SK-N-SH (cell line): Measurements from ENCODE around the gene SEMA3A. TPM values are rescaled to one million over a fixed set of nuclear protein-coding genes. Genes with fewer than 3 reads are reported as not detected.

ENCODE experiments used
- CTCF ChIA-PET: fragments of 300-600, 350-600 bp; formaldehyde crosslinking; extraction: SDS; loops from one replicate; lab custom pipeline; 2021; lab: Yijun Ruan, JAX
- POLR2A ChIA-PET: fragments of 350-600 bp; sonication (Branson Sonifier 250); formaldehyde crosslinking; extraction: SDS; loops from one replicate; lab custom pipeline; 2020; ENCODE audit warnings: antibody characterized with exemption, inconsistent platforms; lab: Yijun Ruan, JAX
- DNase-seq: peaks from one replicate; pipeline ENCODE4 v3.0.0; 2012
- H2AFZ ChIP-seq: fragments of 200-600 bp; sonication (generic); 2 replicates; pipeline ENCODE4 v1.8.1; 2016; ENCODE audit warnings: antibody characterized with exemption, mild to moderate bottlenecking, low read depth
- H3F3A ChIP-seq: fragments of 200-600 bp; sonication (generic); replicated peaks from 2 replicates; pipeline ENCODE3; 2016; ENCODE audit warnings: antibody characterized with exemption, mild to moderate bottlenecking; ENCODE audit not compliant: insufficient read depth
- H3K27ac ChIP-seq, 2 experiments: fragments of 200-500 bp in 1 of 2; fragments of 200-600 bp in 1 of 2; sonication (Bioruptor generic) in 1 of 2; sonication (generic), shearing (Covaris generic) in 1 of 2; 2 replicates each; pipeline versions ENCODE4 v1.5.1 to v1.6.1; 2014 to 2016; ENCODE audit warnings: low read depth in 2 of 2, inconsistent platforms in 1 of 2, low read length in 1 of 2, mild to moderate bottlenecking in 1 of 2, mixed read lengths in 1 of 2
- H3K27me3 ChIP-seq: fragments of 200-600 bp; sonication (generic), shearing (Covaris generic); 2 replicates; pipeline ENCODE4 v1.6.1; 2016; ENCODE audit warnings: mixed run types; ENCODE audit not compliant: insufficient read depth
- H3K36me3 ChIP-seq, 2 experiments: fragments of 200-500 bp in 1 of 2; fragments of 200-600 bp in 1 of 2; sonication (Bioruptor generic) in 1 of 2; sonication (generic) in 1 of 2; replicated peaks in 1 of 2; 2 replicates each; pipeline versions ENCODE3 to v1.5.1; 2014 to 2016; ENCODE audit warnings: low read length in 1 of 2, mild to moderate bottlenecking in 1 of 2; ENCODE audit not compliant: insufficient read depth in 2 of 2, control insufficient read depth in 1 of 2
- H3K4me1 ChIP-seq, 2 experiments: fragments of 200-500 bp in 1 of 2; fragments of 200-600 bp in 1 of 2; sonication (Bioruptor generic) in 1 of 2; sonication (generic), shearing (Covaris generic) in 1 of 2; 2 replicates each; pipeline versions ENCODE4 v1.5.1 to v1.6.1; 2014 to 2016; ENCODE audit warnings: low read depth in 1 of 2, low read length in 1 of 2, mixed run types in 1 of 2; ENCODE audit not compliant: insufficient read depth in 2 of 2, control insufficient read depth in 1 of 2
- H3K4me2 ChIP-seq: fragments of 200-600 bp; sonication (generic), shearing (Covaris generic); 2 replicates; pipeline ENCODE4 v1.6.1; 2017; ENCODE audit warnings: mixed run types
- H3K4me3 ChIP-seq, 2 experiments: fragments of 200-500 bp in 1 of 2; fragments of 200-600 bp in 1 of 2; sonication (Bioruptor generic) in 1 of 2; sonication (generic), shearing (Covaris generic) in 1 of 2; 2 replicates each; pipeline versions ENCODE4 v1.5.1 to v1.8.1; 2014 to 2016; ENCODE audit warnings: low read depth in 2 of 2, inconsistent platforms in 1 of 2, low read length in 1 of 2, mild to moderate bottlenecking in 1 of 2, mixed read lengths in 1 of 2, moderate library complexity in 1 of 2
- H3K79me2 ChIP-seq: fragments of 200-600 bp; sonication (generic); 2 replicates; pipeline ENCODE4 v1.8.1; 2017; ENCODE audit warnings: mild to moderate bottlenecking; ENCODE audit not compliant: insufficient read depth
- H3K9ac ChIP-seq: fragments of 200-600 bp; sonication (generic); 2 replicates; pipeline ENCODE4 v1.6.1; 2017; ENCODE audit warnings: mixed run types
- H3K9me2 ChIP-seq: fragments of 200-600 bp; sonication (generic); 2 replicates; pipeline ENCODE4 v1.6.1; 2017; ENCODE audit warnings: mixed run types
- H3K9me3 ChIP-seq: fragments of 200-600 bp; sonication (generic); 2 replicates; pipeline ENCODE4 v1.6.1; 2017; ENCODE audit warnings: mixed run types, mild to moderate bottlenecking, moderate library complexity
- H4K20me1 ChIP-seq: fragments of 200-600 bp; sonication (generic); 2 replicates; pipeline ENCODE4 v1.6.1; 2017; ENCODE audit warnings: mild to moderate bottlenecking, mixed run types; ENCODE audit not compliant: insufficient read depth
- ELF1 ChIP-seq: IDR thresholded peaks from 2 replicates; pipeline ENCODE4 v1.4.0; 2012
- EP300 ChIP-seq, 2 experiments: IDR thresholded peaks; 2 replicates each; pipeline versions ENCODE4 v1.4.0 to v1.6.1; 2012; ENCODE audit warnings: borderline replicate concordance in 1 of 2, low read depth in 1 of 2, low read length in 1 of 2
- EZH2phosphoT487 ChIP-seq: fragments of 200-600 bp; sonication (generic); IDR thresholded peaks from 2 replicates; pipeline ENCODE4 v1.6.1; 2017; ENCODE audit warnings: low read depth, mixed run types, mild to moderate bottlenecking, antibody characterized with exemption, moderate library complexity, borderline replicate concordance
- FOXJ3 ChIP-seq: sonication (generic); formaldehyde crosslinking; IDR thresholded peaks from 2 replicates; pipeline ENCODE4 v1.5.1; 2020; ENCODE audit warnings: mild to moderate bottlenecking, missing genetic modification reagents
- IRF3 ChIP-seq: fragments of 150-350 bp; IDR thresholded peaks from 2 replicates; pipeline ENCODE4 v1.6.1; 2016; ENCODE audit warnings: mild to moderate bottlenecking, low read depth, low read length
- JUND ChIP-seq: IDR thresholded peaks from 2 replicates; pipeline ENCODE4 v1.4.0; 2012
- MXI1 ChIP-seq: IDR thresholded peaks from 2 replicates; pipeline ENCODE4 v1.6.1; 2012; ENCODE audit warnings: mild to moderate bottlenecking, low read depth, low read length, improper control_type of control experiment
- RCOR1 ChIP-seq: fragments of 150-350 bp; IDR thresholded peaks from 2 replicates; pipeline ENCODE4 v1.6.1; 2017; ENCODE audit warnings: antibody characterized with exemption, low read length
- REST ChIP-seq: IDR thresholded peaks from 2 replicates; pipeline ENCODE4 v1.6.1; 2012; ENCODE audit warnings: mild to moderate bottlenecking, low read depth, low read length, moderate library complexity
- RXRA ChIP-seq: IDR thresholded peaks from 2 replicates; pipeline ENCODE4 v1.4.0; 2012; ENCODE audit warnings: low read depth, mild to moderate bottlenecking, borderline replicate concordance
- SIN3A ChIP-seq: IDR thresholded peaks from 2 replicates; pipeline ENCODE4 v1.6.1; 2012; ENCODE audit warnings: low read depth, mild to moderate bottlenecking, low read length, moderate library complexity, borderline replicate concordance
- SMC3 ChIP-seq: IDR thresholded peaks from 2 replicates; pipeline ENCODE4 v1.6.1; 2012; ENCODE audit warnings: low read depth, low read length, improper control_type of control experiment
- TEAD4 ChIP-seq: IDR thresholded peaks from 2 replicates; pipeline ENCODE4 v1.4.0; 2012; ENCODE audit warnings: mild to moderate bottlenecking, borderline replicate concordance; ENCODE audit not compliant: insufficient read depth
- USF1 ChIP-seq: IDR thresholded peaks from 2 replicates; pipeline ENCODE4 v1.4.0; 2012; ENCODE audit warnings: low read depth, borderline replicate concordance
- USF2 ChIP-seq: fragments of 150-350 bp; IDR thresholded peaks from 2 replicates; pipeline ENCODE4 v1.6.1; 2017; ENCODE audit warnings: antibody characterized with exemption, low read length, low read depth, borderline replicate concordance
- YY1 ChIP-seq: IDR thresholded peaks from 2 replicates; pipeline ENCODE4 v1.4.0; 2012; ENCODE audit warnings: low read depth, mild to moderate bottlenecking
- WGBS: methylation state at CpG from one replicate; pipeline ENCODE4 v1.1.6; 2017; ENCODE audit warnings: low lambda C conversion rate; 5-methylcytosine and 5-hydroxymethylcytosine counted together
- polyA plus RNA-seq, 3 experiments: library from polyadenylated mRNA; depleted of rRNA; stranded (reverse); fragments of >200 nt; gene quantifications; 2 replicates each; pipeline ENCODE4 v1.2.3, GENCODE V29; 2012

The SEMA3A gene
- polyA plus RNA-seq, 1 of the 3 experiments (the other 2 are of a cell fraction) = 15.9 TPM

- 90% methylated on average over 2 of the region's 2 CpGs for WGBS
- no peaks in the 10 kb centered on the region for H3K9me2 ChIP-seq
- no peaks in the 10 kb centered on the region for H3K27me3 ChIP-seq
- no peak overlapping the region for H3K9ac ChIP-seq
- H2AFZ ChIP-seq = no peak overlapping the region
- H3F3A ChIP-seq = peaks cover 4% of the 10 kb centered on the region
- CTCF ChIA-PET = interaction anchor here (1.2 kb wide), 1 partner anchor 1073 kb away, joined by 3 read pairs; no protein-coding TSS in a partner anchor
- H3K4me1 ChIP-seq = peaks cover 2 to 30% of the 10 kb centered on the region in 2 experiments; a peak in 3 of 4 replicates
- no peak for DNase-seq
- H3K27ac ChIP-seq = peak overlapping the region in 1 of 2 experiments; percentile 2; a peak in 1 of 4 replicates
- H3K4me3 ChIP-seq = no peak overlapping the region
- TF ChIP-seq JUND = no peak
- no peak for TF ChIP-seq SMC3
- TF ChIP-seq FOXJ3 (CRISPR knock-in tag) = no peak
- TF ChIP-seq USF1 = no peak
- TF ChIP-seq USF2 = no peak
- no peak for TF ChIP-seq SIN3A
- no peak for TF ChIP-seq RCOR1
- TF ChIP-seq EP300 (IDR thresholded peaks at IDR 0.05; ENCODE audit: borderline replicate concordance in 1 of 2, low read depth in 1 of 2, low read length in 1 of 2) = no peak
- no peak for TF ChIP-seq ELF1
- no peak for TF ChIP-seq TEAD4
- H3K4me2 ChIP-seq = no peak overlapping the region
- H3K36me3 ChIP-seq = peaks cover 0 to 2% of the 10 kb centered on the region in 2 experiments
- POLR2A ChIA-PET = no interaction called here
- no peaks in the 10 kb centered on the region for H3K79me2 ChIP-seq
- no peaks in the 10 kb centered on the region for H4K20me1 ChIP-seq
- H3K9me3 ChIP-seq = no peaks in the 10 kb centered on the region
Measured at GRCh38 chr7:84113286-84113685, 81.3 kb downstream of the SEMA3A start.

GRCh38 chr7:84112771-84113170, 81.8 kb downstream of the SEMA3A start:
- Histone ChIP-seq H3K4me1 (peaks cover 2 to 30% of the 10 kb centered on the region in 2 experiments; a peak in 3 of 4 replicates), H3K4me2 (no peak overlapping the region), H3K36me3 (peaks cover 0 to 2% of the 10 kb centered on the region in 2 experiments), H3K27me3 (no peaks in the 10 kb centered on the region), H2AFZ (no peak overlapping the region), H4K20me1 (no peaks in the 10 kb centered on the region), H3K79me2 (no peaks in the 10 kb centered on the region), H3K4me3 (no peak overlapping the region), H3F3A (peaks cover 4% of the 10 kb centered on the region), H3K9me2 (no peaks in the 10 kb centered on the region), H3K9ac (no peak overlapping the region), H3K27ac (peak overlapping the region in 1 of 2 experiments; percentile 2; a peak in 1 of 4 replicates), H3K9me3 (no peaks in the 10 kb centered on the region)
- ChIA-PET POLR2A (no interaction called here), CTCF (interaction anchor here (1.2 kb wide), 1 partner anchor 1073 kb away, joined by 3 read pairs; no protein-coding TSS in a partner anchor)
- WGBS = 100% methylated on average over 1 of the region's 1 CpG
- no peak for DNase-seq
- TF ChIP-seq SIN3A (no peak), ELF1 (no peak), JUND (no peak), MXI1 (no peak), REST (no peak), USF1 (no peak), RXRA (no peak), SMC3 (no peak), IRF3 (no peak), YY1 (no peak), EP300 (IDR thresholded peaks at IDR 0.05; ENCODE audit: borderline replicate concordance in 1 of 2, low read depth in 1 of 2, low read length in 1 of 2) (no peak), EZH2phosphoT487 (no peak)
